ENCODE measurements around the gene FKBP6. TPM values are rescaled to one million over a fixed set of nuclear protein-coding genes. Genes with fewer than 3 reads are reported as not detected.

Gene FKBP6
- total RNA-seq, 1 donor from 2014 or later = not detected

- H3K4me1 ChIP-seq = no peaks in the 10 kb centered on the region
- TF ChIP-seq CTCF (IDR thresholded peaks at IDR 0.05) = no peak
- H3K27ac ChIP-seq = no peak overlapping the region
- no peaks in the 10 kb centered on the region for H3K27me3 ChIP-seq
- H3K9me3 ChIP-seq = peaks cover 16 to 22% of the 10 kb centered on the region in 2 donors
- H3K36me3 ChIP-seq = no peaks in the 10 kb centered on the region
- no peak for DNase-seq (ENCODE audit: low spot score in 2 of 2)
- H3K4me3 ChIP-seq = no peak overlapping the region
- intact Hi-C loops (cut with DNase I) = no loop called here
Observed at GRCh38 chr7:73382934-73383503, 55.1 kb downstream of the FKBP6 start.

- no peak for DNase-seq (ENCODE audit: low spot score in 2 of 2)
- no peak overlapping the region for H3K27ac ChIP-seq
- H3K4me1 ChIP-seq = no peaks in the 10 kb centered on the region
- H3K27me3 ChIP-seq = no peaks in the 10 kb centered on the region
- peaks cover 21 to 39% of the 10 kb centered on the region in 2 donors for H3K9me3 ChIP-seq
- intact Hi-C loops (cut with DNase I) = no loop called here
- H3K4me3 ChIP-seq = no peak overlapping the region
- TF ChIP-seq CTCF (IDR thresholded peaks at IDR 0.05) = no peak
- H3K36me3 ChIP-seq = no peaks in the 10 kb centered on the region
Observed at GRCh38 chr7:73387221-73387828, 59.4 kb downstream of the FKBP6 start.

GRCh38 chr7:73387908-73388414 lies 60.0 kb downstream of the FKBP6 start:
- H3K27me3 ChIP-seq = no peaks in the 10 kb centered on the region
- DNase-seq (ENCODE audit: low spot score in 2 of 2) = no peak
- no peak overlapping the region for H3K27ac ChIP-seq
- no peaks in the 10 kb centered on the region for H3K4me1 ChIP-seq
- TF ChIP-seq CTCF (IDR thresholded peaks at IDR 0.05) = no peak
- peaks cover 21 to 39% of the 10 kb centered on the region in 2 donors for H3K9me3 ChIP-seq
- H3K36me3 ChIP-seq = no peaks in the 10 kb centered on the region
- no peak overlapping the region for H3K4me3 ChIP-seq
- intact Hi-C loops (cut with DNase I) = no loop called here

GRCh38 chr7:73391396-73391795 lies 63.4 kb downstream of the FKBP6 start:
- Histone ChIP-seq H3K36me3 (no peaks in the 10 kb centered on the region), H3K27ac (no peak overlapping the region), H3K9me3 (peaks cover 18 to 33% of the 10 kb centered on the region in 2 donors), H3K27me3 (no peaks in the 10 kb centered on the region), H3K4me1 (peaks cover 0 to 3% of the 10 kb centered on the region in 2 donors), H3K4me3 (no peak overlapping the region)
- DNase-seq (ENCODE audit: low spot score in 2 of 2) = no peak
- intact Hi-C loops (cut with DNase I) = no loop called here
- no peak for TF ChIP-seq CTCF (IDR thresholded peaks at IDR 0.05)

GRCh38 chr7:73394422-73394821 lies 66.5 kb downstream of the FKBP6 start:
- Histone ChIP-seq H3K4me1 (peaks cover 3 to 5% of the 10 kb centered on the region in 2 donors), H3K27ac (no peak overlapping the region), H3K27me3 (no peaks in the 10 kb centered on the region), H3K36me3 (no peaks in the 10 kb centered on the region), H3K9me3 (peaks cover 0 to 3% of the 10 kb centered on the region in 2 donors), H3K4me3 (no peak overlapping the region)
- no peak for DNase-seq (ENCODE audit: low spot score in 2 of 2)
- no peak for TF ChIP-seq CTCF (IDR thresholded peaks at IDR 0.05)
- intact Hi-C loops (cut with DNase I) = no loop called here
